DND-41 (cell line): ENCODE data around the gene CCDC185.

ENCODE experiments used
- ATAC-seq: fragments of 200-7000 bp; cut with Tn5 transposase; 3 replicates; pipeline ENCODE4 v1.9.1; 2021; ENCODE audit warnings: low read depth; ENCODE audit not compliant: insufficient read depth
- DNase-seq: peaks from one replicate; pipeline ENCODE4 v3.0.0-alpha.2; 2020
- H2AFZ ChIP-seq: 2 replicates; pipeline ENCODE4 v1.6.0; 2012; ENCODE audit warnings: low read depth, low read length
- H3K27ac ChIP-seq: 2 replicates; pipeline ENCODE4 v1.5.1; 2012; ENCODE audit warnings: low read length, inconsistent platforms
- H3K27me3 ChIP-seq: fragments of 200-600 bp; sonication (generic); 2 replicates; pipeline ENCODE4 v1.6.0; 2012; ENCODE audit warnings: low read length, mild to moderate bottlenecking, inconsistent platforms; ENCODE audit not compliant: insufficient read depth, poor library complexity
- H3K36me3 ChIP-seq: 2 replicates; pipeline ENCODE4 v1.5.1; 2012; ENCODE audit warnings: low read length, inconsistent platforms; ENCODE audit not compliant: insufficient read depth
- H3K4me1 ChIP-seq: 2 replicates; pipeline ENCODE4 v1.5.1; 2012; ENCODE audit warnings: mild to moderate bottlenecking, low read length; ENCODE audit not compliant: insufficient read depth
- H3K4me2 ChIP-seq: 2 replicates; pipeline ENCODE4 v1.6.0; 2012; ENCODE audit warnings: mild to moderate bottlenecking, moderate library complexity, low read length, inconsistent platforms; ENCODE audit not compliant: insufficient read depth
- H3K4me3 ChIP-seq, 2 experiments: fragments of 200-600 bp in 1 of 2; shearing (Covaris generic) in 1 of 2; 2 replicates each; pipeline ENCODE4 v1.5.1; 2012 to 2016; ENCODE audit warnings: inconsistent platforms in 2 of 2, low read length in 2 of 2, mild to moderate bottlenecking in 2 of 2, low read depth in 1 of 2, moderate library complexity in 1 of 2
- H3K79me2 ChIP-seq: 2 replicates; pipeline ENCODE4 v1.6.0; 2012; ENCODE audit warnings: low read length, inconsistent platforms; ENCODE audit not compliant: insufficient read depth
- H3K9ac ChIP-seq: 2 replicates; pipeline ENCODE4 v1.6.0; 2012; ENCODE audit warnings: low read depth, mild to moderate bottlenecking, inconsistent platforms, low read length, moderate library complexity
- H3K9me3 ChIP-seq: 2 replicates; pipeline ENCODE4 v1.5.1; 2012; ENCODE audit warnings: low read length, moderate library complexity, mild to moderate bottlenecking, inconsistent platforms; ENCODE audit not compliant: insufficient read depth, severe bottlenecking
- H4K20me1 ChIP-seq: 2 replicates; pipeline ENCODE4 v1.6.0; 2012; ENCODE audit warnings: low read length; ENCODE audit not compliant: insufficient read depth
- EZH2 ChIP-seq: IDR thresholded peaks from 3 replicates; pipeline ENCODE4 v1.6.1; 2012; ENCODE audit warnings: borderline replicate concordance, low read depth, mild to moderate bottlenecking, moderate library complexity, low read length, inconsistent platforms; ENCODE audit not compliant: severe bottlenecking
- TF ChIP-seq, protein P1 (sequence below): IDR thresholded peaks from 2 replicates; pipeline ENCODE4 v1.5.1; 2012; ENCODE audit warnings: borderline replicate concordance, low read length, moderate library complexity, mild to moderate bottlenecking; ENCODE audit not compliant: poor library complexity, severe bottlenecking; ENCODE audit errors: extremely low read depth

CCDC185 gene

DNA sequence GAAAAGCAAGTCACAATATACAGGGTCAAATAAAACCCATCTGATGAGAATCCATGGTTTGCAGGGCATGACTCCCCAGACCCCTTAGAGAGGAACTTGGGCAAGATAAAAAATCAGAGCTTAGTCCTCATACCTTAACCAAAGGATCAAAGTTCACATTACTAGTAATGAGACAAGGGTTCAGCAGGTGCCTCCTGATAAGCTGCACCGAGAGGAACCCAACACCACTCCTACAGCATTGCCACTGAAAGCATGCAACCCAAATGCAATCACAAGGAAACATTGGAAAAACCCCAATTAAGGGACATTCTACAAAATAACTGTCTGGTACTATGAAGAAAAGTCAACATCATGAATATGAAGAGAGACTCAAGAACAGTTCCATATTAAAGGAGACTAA is 29.7 kb downstream of the CCDC185 start:
- peaks cover 3% of the 10 kb centered on the region for H3K27me3 ChIP-seq
- no peaks in the 10 kb centered on the region for H3K4me1 ChIP-seq
- no peaks in the 10 kb centered on the region for H3K9me3 ChIP-seq
- no peak overlapping the region for H3K9ac ChIP-seq
- H2AFZ ChIP-seq, result no peak overlapping the region
- no peak overlapping the region for H3K4me3 ChIP-seq
- no peaks in the 10 kb centered on the region for H3K36me3 ChIP-seq
- DNase-seq (no peak), ATAC-seq (no peak)
- no peak overlapping the region for H3K4me2 ChIP-seq
- no peak overlapping the region for H3K27ac ChIP-seq
- H3K79me2 ChIP-seq, result no peaks in the 10 kb centered on the region
- TF ChIP-seq EZH2, result no peak
- TF ChIP-seq, protein P1, sequence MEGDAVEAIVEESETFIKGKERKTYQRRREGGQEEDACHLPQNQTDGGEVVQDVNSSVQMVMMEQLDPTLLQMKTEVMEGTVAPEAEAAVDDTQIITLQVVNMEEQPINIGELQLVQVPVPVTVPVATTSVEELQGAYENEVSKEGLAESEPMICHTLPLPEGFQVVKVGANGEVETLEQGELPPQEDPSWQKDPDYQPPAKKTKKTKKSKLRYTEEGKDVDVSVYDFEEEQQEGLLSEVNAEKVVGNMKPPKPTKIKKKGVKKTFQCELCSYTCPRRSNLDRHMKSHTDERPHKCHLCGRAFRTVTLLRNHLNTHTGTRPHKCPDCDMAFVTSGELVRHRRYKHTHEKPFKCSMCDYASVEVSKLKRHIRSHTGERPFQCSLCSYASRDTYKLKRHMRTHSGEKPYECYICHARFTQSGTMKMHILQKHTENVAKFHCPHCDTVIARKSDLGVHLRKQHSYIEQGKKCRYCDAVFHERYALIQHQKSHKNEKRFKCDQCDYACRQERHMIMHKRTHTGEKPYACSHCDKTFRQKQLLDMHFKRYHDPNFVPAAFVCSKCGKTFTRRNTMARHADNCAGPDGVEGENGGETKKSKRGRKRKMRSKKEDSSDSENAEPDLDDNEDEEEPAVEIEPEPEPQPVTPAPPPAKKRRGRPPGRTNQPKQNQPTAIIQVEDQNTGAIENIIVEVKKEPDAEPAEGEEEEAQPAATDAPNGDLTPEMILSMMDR, result no peak
- H4K20me1 ChIP-seq, result no peaks in the 10 kb centered on the region

- DNase-seq, result no peak
Measured at GRCh38 chr1:223423641-223424233, 30.5 kb downstream of the CCDC185 start.

DNA sequence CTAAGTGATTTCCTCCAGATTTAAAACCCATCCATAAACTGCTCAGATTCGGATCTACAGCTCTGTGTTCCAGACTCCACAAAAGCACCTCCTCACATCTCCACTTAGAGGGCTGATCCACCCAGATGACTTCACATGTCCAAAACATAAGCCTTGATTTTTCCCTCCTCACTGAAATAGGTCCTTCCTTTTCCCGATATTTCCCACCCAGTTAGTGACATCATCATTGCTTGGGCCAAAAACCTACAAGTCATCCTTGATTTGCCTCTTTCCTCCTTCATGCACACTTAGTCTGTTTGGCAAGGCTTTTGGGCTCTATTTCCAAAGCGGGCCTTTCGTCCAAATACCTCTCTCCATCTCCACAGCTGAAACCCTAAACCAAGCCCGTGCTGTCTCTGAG is 32.3 kb downstream of the CCDC185 start:
- no peak for DNase-seq
- ATAC-seq, result no peak
- H4K20me1 ChIP-seq, result no peaks in the 10 kb centered on the region
- no peak overlapping the region for H3K4me3 ChIP-seq
- H3K4me2 ChIP-seq, result no peak overlapping the region
- no peaks in the 10 kb centered on the region for H3K79me2 ChIP-seq
- no peaks in the 10 kb centered on the region for H3K9me3 ChIP-seq
- no peak overlapping the region for H2AFZ ChIP-seq
- no peaks in the 10 kb centered on the region for H3K4me1 ChIP-seq
- no peak overlapping the region for H3K9ac ChIP-seq
- TF ChIP-seq EZH2, result no peak
- TF ChIP-seq, protein P1, result no peak
- H3K27ac ChIP-seq, result no peak overlapping the region
- H3K36me3 ChIP-seq, result no peaks in the 10 kb centered on the region
- peaks cover 3% of the 10 kb centered on the region for H3K27me3 ChIP-seq

More at GRCh38 chr1:223423641-223424233, 30.5 kb downstream of the CCDC185 start:
- Histone ChIP-seq H3K9me3 (no peaks in the 10 kb centered on the region), H3K4me1 (no peaks in the 10 kb centered on the region), H3K4me3 (no peak overlapping the region), H3K27me3 (peaks cover 3% of the 10 kb centered on the region), H4K20me1 (no peaks in the 10 kb centered on the region), H3K36me3 (no peaks in the 10 kb centered on the region), H3K4me2 (no peak overlapping the region), H3K79me2 (no peaks in the 10 kb centered on the region), H3K27ac (no peak overlapping the region), H3K9ac (no peak overlapping the region), H2AFZ (no peak overlapping the region)
- no peak for ATAC-seq
- TF ChIP-seq, protein P1, result no peak
- no peak for TF ChIP-seq EZH2

GRCh38 chr1:223426936-223427335 is 33.7 kb downstream of the CCDC185 start:
- Histone ChIP-seq H3K9ac (no peak overlapping the region), H3K4me2 (no peak overlapping the region), H3K27me3 (peaks cover 3% of the 10 kb centered on the region), H2AFZ (no peak overlapping the region), H3K79me2 (no peaks in the 10 kb centered on the region), H3K36me3 (no peaks in the 10 kb centered on the region), H3K4me1 (no peaks in the 10 kb centered on the region), H3K9me3 (no peaks in the 10 kb centered on the region), H4K20me1 (no peaks in the 10 kb centered on the region), H3K4me3 (no peak overlapping the region), H3K27ac (no peak overlapping the region)
- DNase-seq, result no peak
- ATAC-seq, result no peak
- TF ChIP-seq, protein P1, result no peak
- TF ChIP-seq EZH2, result no peak
